HL-60 (cell line): Measurements from ENCODE around the gene PTEN.
"Not testable (repeated sequence)": the region's sequence is repeated elsewhere in the genome, so short reads cannot be mapped to it uniquely, and the experiment has no call there.

ENCODE experiments used
- DNase-seq, 2 experiments: peaks; one replicate each; pipeline ENCODE4 v3.0.0-alpha.2; 2010 to 2020; ENCODE audit warnings: low read depth in 1 of 2, low spot score in 1 of 2
- H3K27ac ChIP-seq: fragments of 250-450 bp; sonication (Bioruptor Pico); replicated peaks from 2 replicates; pipeline ENCODE4 v1.5.1; 2020; ENCODE audit warnings: mild to moderate bottlenecking, moderate library complexity
- H3K27me3 ChIP-seq: fragments of 250-450 bp; sonication (Bioruptor Pico); 2 replicates; pipeline ENCODE4 v1.5.1; 2021; ENCODE audit warnings: mild to moderate bottlenecking, moderate library complexity; ENCODE audit not compliant: insufficient read depth, poor library complexity, severe bottlenecking
- H3K4me3 ChIP-seq: replicated peaks from 2 replicates; pipeline ENCODE4 v1.5.1; 2011; ENCODE audit warnings: mild to moderate bottlenecking, control low read depth, low read length; ENCODE audit not compliant: insufficient read depth
- GABPA ChIP-seq: IDR thresholded peaks from 2 replicates; pipeline ENCODE4 v1.6.1; 2012; ENCODE audit warnings: low read depth
- POLR2AphosphoS5 ChIP-seq: IDR thresholded peaks from 2 replicates; pipeline ENCODE4 v1.6.1; 2012; ENCODE audit warnings: low read depth
- SPI1 ChIP-seq: IDR thresholded peaks from 2 replicates; pipeline ENCODE4 v1.6.1; 2012; ENCODE audit warnings: low read depth, mild to moderate bottlenecking, borderline replicate concordance
- TF ChIP-seq, protein P1 (sequence below): IDR thresholded peaks from 2 replicates; pipeline ENCODE4 v1.6.1; 2012; ENCODE audit warnings: low read depth; ENCODE audit not compliant: insufficient replicate concordance
- TF ChIP-seq, protein P2 (sequence below): IDR thresholded peaks from one replicate; pipeline ENCODE4 v1.5.1; 2011; ENCODE audit warnings: low read length, control low read depth, inconsistent platforms; ENCODE audit not compliant: insufficient read depth

PTEN gene

DNA sequence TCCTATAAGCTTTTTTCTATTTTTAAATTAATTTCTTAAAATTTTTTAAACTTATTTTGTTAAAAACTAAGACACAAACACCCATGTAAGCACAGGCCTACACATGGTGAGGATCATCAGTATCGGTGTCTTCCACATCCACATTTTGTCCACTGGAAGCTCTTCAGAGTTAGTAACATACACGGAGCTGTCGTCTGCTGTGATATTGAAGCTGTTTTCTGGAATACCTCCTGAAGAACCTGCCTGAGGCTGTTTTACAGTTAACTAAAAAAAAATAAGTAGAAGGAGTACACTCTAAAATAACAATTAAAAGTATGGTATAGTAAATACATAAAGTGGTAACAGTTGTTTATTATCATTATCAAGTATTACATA, 17.8 kb upstream of the PTEN start:
- Histone ChIP-seq H3K4me3 (no peak overlapping the region), H3K27ac (no peak overlapping the region), H3K27me3 (no peaks in the 10 kb centered on the region)
- no peak for TF ChIP-seq GABPA
- TF ChIP-seq SPI1 = no peak
- DNase-seq = no peak

DNA sequence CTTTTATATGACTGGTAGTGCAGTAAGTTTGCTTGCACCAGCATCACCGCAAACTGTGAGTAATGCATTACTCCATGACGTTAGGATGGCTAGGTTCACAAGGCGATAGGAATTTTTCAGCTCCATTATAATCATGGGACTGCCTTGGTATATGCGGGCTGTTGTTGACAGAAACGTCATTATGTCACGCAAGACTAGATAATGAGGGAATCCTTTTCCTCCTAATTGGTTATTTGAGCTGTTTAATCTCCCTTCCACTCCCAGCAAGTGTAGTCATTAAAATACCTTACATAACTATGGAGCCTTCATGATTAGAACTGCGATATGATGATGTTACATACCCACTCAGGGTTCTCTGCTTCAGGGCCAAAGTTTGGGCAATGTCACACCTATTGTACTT, 17.4 kb upstream of the PTEN start:
- Histone ChIP-seq H3K4me3 (no peak overlapping the region), H3K27ac (no peak overlapping the region), H3K27me3 (no peaks in the 10 kb centered on the region)
- TF ChIP-seq, protein P1, sequence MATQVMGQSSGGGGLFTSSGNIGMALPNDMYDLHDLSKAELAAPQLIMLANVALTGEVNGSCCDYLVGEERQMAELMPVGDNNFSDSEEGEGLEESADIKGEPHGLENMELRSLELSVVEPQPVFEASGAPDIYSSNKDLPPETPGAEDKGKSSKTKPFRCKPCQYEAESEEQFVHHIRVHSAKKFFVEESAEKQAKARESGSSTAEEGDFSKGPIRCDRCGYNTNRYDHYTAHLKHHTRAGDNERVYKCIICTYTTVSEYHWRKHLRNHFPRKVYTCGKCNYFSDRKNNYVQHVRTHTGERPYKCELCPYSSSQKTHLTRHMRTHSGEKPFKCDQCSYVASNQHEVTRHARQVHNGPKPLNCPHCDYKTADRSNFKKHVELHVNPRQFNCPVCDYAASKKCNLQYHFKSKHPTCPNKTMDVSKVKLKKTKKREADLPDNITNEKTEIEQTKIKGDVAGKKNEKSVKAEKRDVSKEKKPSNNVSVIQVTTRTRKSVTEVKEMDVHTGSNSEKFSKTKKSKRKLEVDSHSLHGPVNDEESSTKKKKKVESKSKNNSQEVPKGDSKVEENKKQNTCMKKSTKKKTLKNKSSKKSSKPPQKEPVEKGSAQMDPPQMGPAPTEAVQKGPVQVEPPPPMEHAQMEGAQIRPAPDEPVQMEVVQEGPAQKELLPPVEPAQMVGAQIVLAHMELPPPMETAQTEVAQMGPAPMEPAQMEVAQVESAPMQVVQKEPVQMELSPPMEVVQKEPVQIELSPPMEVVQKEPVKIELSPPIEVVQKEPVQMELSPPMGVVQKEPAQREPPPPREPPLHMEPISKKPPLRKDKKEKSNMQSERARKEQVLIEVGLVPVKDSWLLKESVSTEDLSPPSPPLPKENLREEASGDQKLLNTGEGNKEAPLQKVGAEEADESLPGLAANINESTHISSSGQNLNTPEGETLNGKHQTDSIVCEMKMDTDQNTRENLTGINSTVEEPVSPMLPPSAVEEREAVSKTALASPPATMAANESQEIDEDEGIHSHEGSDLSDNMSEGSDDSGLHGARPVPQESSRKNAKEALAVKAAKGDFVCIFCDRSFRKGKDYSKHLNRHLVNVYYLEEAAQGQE = no peak
- DNase-seq = no peak

GRCh38 chr10:87846711-87847110, 16.7 kb upstream of the PTEN start:
- H3K4me3 ChIP-seq, H3K27me3 ChIP-seq, H3K27ac ChIP-seq: not testable (repeated sequence)
- DNase-seq = peak in 1 of 2 experiments; percentile 25

DNA sequence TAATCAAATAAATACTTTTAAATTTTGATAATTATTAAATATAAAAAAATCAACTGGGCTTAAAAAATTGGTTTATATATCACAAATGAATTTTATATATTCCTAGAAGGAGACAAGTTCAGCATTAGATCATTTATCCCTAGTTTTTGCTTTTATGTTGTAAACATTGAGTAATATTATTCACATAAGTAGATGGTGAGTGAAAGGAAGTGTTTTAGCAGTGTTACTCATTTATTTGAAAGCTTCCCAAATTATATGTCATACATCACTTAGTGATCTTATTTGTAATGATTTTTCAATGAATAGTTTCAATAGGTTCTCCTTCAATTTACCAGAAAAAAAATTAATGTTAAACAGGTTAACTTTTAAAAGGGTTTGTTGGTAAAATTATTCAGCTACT, 15.9 kb upstream of the PTEN start:
- H3K27ac ChIP-seq = no peak overlapping the region
- DNase-seq = no peak
- H3K4me3 ChIP-seq = no peak overlapping the region
- H3K27me3 ChIP-seq = no peaks in the 10 kb centered on the region
- no peak for TF ChIP-seq SPI1

DNA sequence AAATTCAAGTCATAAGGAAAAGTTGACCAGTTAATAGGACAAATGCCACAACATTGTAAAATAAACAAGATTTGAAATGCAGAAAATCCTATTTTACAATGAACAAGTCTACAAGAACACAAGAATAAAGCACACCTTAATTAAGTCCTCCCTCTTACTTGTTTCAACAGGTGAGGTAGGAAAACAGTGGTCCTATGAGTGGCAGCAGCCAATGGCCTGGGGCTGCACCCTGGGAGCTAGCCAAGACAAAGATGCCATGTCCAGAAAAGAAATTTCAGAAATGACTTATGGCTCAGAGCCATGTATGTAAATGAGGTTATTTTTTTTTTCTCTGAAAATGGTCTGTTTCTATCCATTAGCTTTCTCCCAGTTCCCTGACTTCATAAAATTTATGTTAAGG, 14.4 kb upstream of the PTEN start:
- TF ChIP-seq GABPA (no peak), SPI1 (no peak), POLR2AphosphoS5 (no peak)
- TF ChIP-seq, protein P1 = no peak
- TF ChIP-seq, protein P2, sequence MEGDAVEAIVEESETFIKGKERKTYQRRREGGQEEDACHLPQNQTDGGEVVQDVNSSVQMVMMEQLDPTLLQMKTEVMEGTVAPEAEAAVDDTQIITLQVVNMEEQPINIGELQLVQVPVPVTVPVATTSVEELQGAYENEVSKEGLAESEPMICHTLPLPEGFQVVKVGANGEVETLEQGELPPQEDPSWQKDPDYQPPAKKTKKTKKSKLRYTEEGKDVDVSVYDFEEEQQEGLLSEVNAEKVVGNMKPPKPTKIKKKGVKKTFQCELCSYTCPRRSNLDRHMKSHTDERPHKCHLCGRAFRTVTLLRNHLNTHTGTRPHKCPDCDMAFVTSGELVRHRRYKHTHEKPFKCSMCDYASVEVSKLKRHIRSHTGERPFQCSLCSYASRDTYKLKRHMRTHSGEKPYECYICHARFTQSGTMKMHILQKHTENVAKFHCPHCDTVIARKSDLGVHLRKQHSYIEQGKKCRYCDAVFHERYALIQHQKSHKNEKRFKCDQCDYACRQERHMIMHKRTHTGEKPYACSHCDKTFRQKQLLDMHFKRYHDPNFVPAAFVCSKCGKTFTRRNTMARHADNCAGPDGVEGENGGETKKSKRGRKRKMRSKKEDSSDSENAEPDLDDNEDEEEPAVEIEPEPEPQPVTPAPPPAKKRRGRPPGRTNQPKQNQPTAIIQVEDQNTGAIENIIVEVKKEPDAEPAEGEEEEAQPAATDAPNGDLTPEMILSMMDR = no peak

DNA sequence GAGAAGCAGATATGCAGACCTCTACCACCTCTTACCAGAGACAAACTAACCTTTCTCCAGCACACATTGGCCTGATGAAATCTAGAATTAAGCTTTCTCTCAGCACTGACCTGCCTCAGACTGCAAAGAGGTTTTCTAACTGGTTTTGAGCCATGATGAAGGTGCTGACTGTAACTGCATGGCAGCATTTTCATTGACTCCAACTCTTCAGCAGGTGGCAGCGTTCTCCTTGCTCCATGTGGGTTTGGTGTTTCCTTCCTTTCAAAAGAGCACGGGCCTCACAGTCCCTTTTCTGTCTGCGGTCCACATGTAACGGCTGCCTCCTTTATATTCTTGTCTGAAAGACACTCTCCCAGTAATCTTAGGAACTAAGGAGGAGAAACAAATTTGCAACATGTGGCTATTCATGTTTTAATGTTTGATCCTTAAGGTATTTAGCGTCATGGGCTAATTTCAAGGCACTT, 12.7 kb upstream of the PTEN start:
- TF ChIP-seq SPI1 = no peak
- TF ChIP-seq, protein P2 = peak; percentile 56
- no peak for TF ChIP-seq POLR2AphosphoS5
- TF ChIP-seq, protein P1 = no peak
- TF ChIP-seq GABPA = no peak
- Histone ChIP-seq H3K27ac (0 out of 2 replicates have a peak overlapping the region, but pooled peaks have one; percentile 5), H3K27me3 (no peaks in the 10 kb centered on the region), H3K4me3 (no peak overlapping the region)
- DNase-seq = peak in 1 of 2 experiments; percentile 81

More for the DNA sequence above, 14.4 kb upstream of the PTEN start:
- no peak for DNase-seq
- Histone ChIP-seq H3K27ac (no peak overlapping the region), H3K27me3 (no peaks in the 10 kb centered on the region), H3K4me3 (no peak overlapping the region)
